Stimulated activated CD4-positive, alpha-beta T cell treated with anti-CD3 and anti-CD28 coated beads, TNF-alpha, amount 100 ng/mL, for 1 hour (primary cell): Measurements from ENCODE around the gene EIF2B4.

ENCODE experiments used
- DNase-seq, 3 donors: peaks; one replicate each; pipeline ENCODE4 v3.0.0-alpha.2; 2020; ENCODE audit warnings: low read depth in 3 of 3, low spot score in 1 of 3

The EIF2B4 gene

GRCh38 chr2:27370026-27370815, at the start of gene EIF2B4, which contains the start of gene SNX17:
Gene EIF2B4 (minus strand): TSS chr2:27370338. CDS start chr2:27370314, 24 bp downstream.
Gene SNX17 (plus strand): TSS chr2:27370616. CDS start chr2:27370744, 128 bp downstream.
- DNase-seq, result peak; percentile 97 to 98 (median 97)

- no peak for DNase-seq
Observed at GRCh38 chr2:27416151-27416550, 46.0 kb upstream of the EIF2B4 start.

DNA sequence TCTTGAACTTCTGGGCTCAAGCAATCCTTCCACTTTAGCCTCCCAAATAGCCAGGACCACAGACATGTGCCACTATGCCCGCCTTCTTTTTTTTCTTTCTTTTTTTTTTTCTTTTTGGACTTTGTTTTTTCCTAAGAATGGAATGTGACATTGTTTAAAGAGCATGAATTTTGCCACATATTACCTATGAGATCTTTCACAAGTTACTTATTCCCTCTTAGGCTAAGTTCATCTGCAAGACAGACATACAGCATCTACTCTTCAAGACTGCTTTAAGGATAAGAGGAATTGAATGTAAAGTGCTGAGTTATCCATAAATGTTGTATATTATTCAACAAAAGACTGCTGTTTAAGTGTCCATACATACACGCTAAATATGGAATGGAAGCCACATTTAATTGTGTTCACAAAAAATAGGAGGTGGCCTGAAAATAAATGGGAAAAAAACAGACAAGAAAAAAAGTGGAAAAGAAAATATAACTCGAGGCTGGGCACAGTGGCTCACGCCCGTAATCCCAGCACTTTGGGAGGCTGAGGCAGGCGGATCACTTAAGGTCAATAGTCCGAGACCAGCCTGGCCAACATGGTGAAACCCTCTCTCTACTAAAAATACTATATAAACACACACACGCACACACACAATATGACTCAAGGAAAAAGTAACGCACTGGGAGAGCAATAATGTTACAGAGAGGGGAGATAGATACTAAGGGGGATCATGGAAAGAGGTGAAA, 42.4 kb upstream of the EIF2B4 start:
- DNase-seq, result no peak

- DNase-seq, result peak; percentile 87 to 97 (median 93)
Observed at GRCh38 chr2:27409321-27410073, 39.4 kb upstream of the EIF2B4 start, which contains the start of gene PPM1G. Gene PPM1G (minus strand): TSS chr2:27409591. CDS start chr2:27409422, 169 bp downstream.

DNA sequence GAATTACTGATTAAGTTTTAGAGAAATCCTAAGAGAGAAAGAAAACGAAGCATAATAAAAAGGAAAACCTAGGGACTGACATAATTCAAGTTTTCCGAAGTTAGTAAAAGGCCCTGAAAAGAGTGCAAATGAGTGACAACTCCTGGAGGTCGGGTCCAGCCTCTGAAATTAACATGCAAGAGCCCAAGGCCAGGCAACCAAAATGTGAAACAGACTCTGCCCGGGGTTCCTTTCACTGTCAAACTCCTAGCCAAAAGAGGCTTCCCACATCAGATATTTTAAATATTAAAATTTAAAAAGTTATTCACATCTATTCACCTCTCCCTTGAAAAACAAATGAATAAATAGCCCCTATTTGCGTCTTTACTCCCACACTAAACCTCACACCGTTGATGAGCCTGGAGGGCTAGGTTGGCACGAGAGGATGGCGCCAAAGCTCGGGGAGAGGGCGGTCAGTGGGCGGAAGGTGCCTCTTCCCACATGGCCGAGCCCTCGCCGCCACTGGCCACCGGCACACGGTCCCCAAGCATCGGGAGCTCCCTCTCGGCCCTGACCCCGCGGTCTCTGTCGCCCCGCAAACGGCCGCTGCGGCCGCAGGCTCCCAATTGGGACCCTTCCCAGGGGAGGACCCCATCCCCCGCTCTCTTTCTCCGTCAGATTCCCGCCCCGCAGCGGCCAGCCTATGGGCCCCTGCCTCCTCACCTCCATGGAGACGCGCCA, 38.6 kb upstream of the EIF2B4 start:
- no peak for DNase-seq

- no peak for DNase-seq
Observed at GRCh38 chr2:27407798-27408491, 37.8 kb upstream of the EIF2B4 start.

GRCh38 chr2:27400348-27401135, 30.4 kb upstream of the EIF2B4 start:
- no peak for DNase-seq

DNA sequence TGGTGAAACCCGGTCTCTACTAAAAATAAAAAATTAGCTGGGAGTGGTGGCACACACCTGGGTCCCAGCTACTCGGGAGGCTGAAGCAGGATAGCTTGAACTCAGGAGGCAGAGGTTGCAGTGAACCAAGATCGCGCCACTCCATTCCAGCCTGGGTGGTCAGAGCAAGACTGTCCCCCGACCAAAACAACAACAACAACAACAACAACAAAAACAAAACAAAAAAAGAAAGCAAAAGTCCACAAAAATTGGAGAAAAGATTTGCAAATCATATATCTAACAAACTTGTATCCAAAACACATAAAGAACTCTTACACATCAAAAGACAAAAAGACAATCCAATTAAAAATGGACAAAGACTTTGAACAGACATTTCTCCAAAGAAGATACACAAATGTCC, 28.8 kb upstream of the EIF2B4 start:
- no peak for DNase-seq

DNA sequence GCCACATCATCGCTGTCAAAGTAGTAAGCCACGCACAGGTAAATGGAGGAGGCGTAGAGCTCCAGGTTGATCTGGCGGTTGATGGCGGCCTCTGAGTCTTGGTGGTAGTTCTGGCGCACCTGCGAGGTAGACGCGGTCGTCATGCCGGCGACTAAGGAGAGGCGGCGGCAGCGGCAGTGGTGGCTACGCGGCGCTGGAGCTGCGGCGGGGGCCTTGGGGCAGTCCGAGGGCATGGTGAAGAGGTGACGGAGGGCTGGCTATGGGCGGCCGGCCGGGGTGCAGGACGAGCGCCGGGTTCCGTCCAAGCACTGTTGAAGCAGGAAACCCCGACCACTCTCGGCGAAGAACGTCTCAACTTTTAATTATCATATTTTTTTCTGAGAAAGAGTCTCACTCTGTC, 23.1 kb upstream of the EIF2B4 start:
- no peak for DNase-seq

DNA sequence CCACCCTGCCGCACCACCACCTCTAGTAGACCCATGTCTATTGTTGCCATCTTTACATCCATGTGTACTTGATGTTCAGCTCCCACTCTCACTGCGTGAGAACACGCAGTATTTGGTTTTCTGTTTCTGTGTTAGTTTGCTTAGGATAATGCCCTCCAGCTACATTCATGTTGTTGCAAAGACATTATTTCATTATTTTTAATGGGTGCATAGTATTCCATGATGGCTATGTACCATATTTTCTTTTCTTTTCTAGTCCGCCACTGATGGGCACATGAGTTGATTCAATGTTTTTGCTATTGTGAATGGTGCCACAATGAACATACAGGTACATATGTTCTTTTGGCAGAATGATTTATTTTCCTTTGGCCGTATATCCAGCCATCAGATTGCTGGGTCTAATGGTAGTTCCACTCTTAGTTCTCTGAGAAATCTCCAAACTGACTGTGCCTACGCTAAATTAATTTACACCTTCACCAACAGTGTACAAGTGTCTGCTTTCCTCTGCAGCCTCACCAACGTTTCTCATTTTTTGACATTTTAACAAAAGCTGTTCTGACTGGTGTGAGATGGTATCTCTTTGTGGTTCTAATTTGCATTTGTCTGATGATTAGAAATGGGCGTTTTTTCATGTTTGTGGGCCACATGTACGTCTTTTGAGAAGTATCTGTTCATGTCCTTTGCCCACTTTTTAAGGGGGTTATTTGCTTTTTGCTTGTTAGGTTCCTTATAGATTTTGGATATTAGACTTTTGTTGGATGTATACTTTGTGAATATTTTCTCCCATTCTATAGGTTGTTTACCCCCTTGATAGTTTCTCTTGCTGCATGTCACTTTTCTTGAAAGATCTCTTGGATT, 20.9 kb upstream of the EIF2B4 start:
- no peak for DNase-seq

- DNase-seq, result no peak
Observed at GRCh38 chr2:27381577-27382181, 11.5 kb upstream of the EIF2B4 start.

DNA sequence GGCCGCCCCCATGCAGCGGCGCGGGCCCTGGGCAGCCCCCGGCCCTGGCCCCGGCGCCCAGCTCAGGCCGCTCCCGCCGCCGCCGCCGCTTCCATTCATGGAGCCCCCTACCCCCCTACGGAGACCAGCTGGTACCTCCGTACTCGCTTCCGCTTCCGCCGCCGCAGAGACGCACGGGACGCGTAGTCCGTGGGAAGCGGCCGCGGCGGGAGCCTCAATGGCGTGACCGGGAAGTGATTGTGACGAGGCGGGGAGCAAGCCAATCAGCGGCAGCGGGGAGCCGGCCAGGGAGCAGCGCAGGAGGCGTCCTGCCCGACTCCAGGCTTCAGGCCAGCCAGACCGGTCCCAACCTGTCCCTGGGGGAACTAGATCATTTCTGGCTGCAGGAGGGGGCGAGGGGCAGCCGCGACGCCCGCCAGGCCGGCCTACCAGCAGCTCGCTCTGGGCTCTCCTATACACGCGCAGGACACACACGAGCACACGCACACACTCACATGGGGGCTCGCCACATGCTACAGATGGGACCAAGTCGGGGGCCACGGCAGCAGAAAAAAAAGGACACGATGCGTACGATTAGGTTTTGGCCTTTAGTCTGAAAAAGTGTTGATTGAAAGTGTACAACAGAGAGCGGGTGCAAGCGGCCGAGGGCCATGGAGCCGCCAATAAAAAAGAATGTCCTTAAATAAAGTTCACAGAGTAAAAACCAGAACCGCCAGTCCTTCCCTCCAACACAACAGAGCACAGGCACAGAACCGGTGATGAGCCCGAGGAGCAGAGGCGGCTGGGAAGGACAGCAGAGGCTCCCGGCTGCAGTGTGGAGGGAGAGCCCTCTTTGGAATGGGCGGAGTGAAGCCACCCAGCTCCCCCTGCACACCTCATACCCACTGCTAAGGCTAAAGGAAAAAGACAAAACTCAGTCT, 10.7 kb upstream of the EIF2B4 start, which contains the start of gene ZNF513:
TSS of gene ZNF513 (minus strand) at position 109 of the 920 bp plus-strand sequence. CDS start 208 bp downstream, outside the sequence.
- DNase-seq, result peak; percentile 59 to 77 (median 73)

GRCh38 chr2:27379836-27380625, 9.9 kb upstream of the EIF2B4 start:
- DNase-seq, result peak in 2 of 3 donors; percentile 9 to 22

GRCh38 chr2:27379383-27379835, 9.3 kb upstream of the EIF2B4 start:
- no peak for DNase-seq

- no peak for DNase-seq
Observed at GRCh38 chr2:27378809-27379290, 8.7 kb upstream of the EIF2B4 start.
